Measurements from ENCODE around the gene ZC3HAV1.

DNA sequence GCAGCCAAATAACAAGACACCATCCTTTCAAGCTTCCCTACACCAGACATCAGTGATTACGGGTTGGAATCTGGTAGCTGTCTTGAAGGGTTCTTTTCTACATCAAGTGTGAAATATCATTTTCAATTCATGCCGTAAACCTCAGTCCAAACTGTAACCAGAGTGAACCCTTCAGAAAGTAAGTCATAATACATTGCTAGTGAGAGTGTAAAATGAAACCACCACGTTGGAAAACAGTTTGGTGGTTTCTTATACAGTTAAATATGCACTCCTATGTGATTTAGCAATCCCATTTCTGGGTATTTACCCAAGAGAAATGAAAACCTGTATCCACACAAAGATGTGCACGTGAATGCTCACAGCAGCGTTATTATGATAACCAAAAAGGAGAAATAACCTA is 48.1 kb downstream of the ZC3HAV1 start:
- TF ChIP-seq, protein P1, sequence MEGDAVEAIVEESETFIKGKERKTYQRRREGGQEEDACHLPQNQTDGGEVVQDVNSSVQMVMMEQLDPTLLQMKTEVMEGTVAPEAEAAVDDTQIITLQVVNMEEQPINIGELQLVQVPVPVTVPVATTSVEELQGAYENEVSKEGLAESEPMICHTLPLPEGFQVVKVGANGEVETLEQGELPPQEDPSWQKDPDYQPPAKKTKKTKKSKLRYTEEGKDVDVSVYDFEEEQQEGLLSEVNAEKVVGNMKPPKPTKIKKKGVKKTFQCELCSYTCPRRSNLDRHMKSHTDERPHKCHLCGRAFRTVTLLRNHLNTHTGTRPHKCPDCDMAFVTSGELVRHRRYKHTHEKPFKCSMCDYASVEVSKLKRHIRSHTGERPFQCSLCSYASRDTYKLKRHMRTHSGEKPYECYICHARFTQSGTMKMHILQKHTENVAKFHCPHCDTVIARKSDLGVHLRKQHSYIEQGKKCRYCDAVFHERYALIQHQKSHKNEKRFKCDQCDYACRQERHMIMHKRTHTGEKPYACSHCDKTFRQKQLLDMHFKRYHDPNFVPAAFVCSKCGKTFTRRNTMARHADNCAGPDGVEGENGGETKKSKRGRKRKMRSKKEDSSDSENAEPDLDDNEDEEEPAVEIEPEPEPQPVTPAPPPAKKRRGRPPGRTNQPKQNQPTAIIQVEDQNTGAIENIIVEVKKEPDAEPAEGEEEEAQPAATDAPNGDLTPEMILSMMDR (tag by site-specific recombination; IDR thresholded peaks at IDR 0.05): no peak
- TF ChIP-seq ZFP37 (tag by site-specific recombination; IDR thresholded peaks at IDR 0.05) (no peak), ZNF785 (tag by site-specific recombination; IDR thresholded peaks at IDR 0.05) (no peak), REST (tag by site-specific recombination; IDR thresholded peaks at IDR 0.05) (no peak), ZNF112 (tag by site-specific recombination; IDR thresholded peaks at IDR 0.05) (no peak)
- TF ChIP-seq, protein P2, sequence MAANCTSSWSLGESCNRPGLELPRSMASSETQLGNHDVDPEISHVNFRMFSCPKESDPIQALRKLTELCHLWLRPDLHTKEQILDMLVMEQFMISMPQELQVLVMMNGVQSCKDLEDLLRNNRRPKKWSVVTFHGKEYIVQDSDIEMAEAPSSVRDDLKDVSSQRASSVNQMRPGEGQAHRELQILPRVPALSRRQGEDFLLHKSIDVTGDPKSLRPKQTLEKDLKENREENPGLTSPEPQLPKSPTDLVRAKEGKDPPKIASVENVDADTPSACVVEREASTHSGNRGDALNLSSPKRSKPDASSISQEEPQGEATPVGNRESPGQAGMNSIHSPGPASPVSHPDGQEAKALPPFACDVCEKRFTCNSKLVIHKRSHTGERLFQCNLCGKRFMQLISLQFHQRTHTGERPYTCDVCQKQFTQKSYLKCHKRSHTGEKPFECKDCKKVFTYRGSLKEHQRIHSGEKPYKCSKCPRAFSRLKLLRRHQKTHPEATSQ (tag by site-specific recombination; IDR thresholded peaks at IDR 0.05): no peak
- TF ChIP-seq, protein P3, sequence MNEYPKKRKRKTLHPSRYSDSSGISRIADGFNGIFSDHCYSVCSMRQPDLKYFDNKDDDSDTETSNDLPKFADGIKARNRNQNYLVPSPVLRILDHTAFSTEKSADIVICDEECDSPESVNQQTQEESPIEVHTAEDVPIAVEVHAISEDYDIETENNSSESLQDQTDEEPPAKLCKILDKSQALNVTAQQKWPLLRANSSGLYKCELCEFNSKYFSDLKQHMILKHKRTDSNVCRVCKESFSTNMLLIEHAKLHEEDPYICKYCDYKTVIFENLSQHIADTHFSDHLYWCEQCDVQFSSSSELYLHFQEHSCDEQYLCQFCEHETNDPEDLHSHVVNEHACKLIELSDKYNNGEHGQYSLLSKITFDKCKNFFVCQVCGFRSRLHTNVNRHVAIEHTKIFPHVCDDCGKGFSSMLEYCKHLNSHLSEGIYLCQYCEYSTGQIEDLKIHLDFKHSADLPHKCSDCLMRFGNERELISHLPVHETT (tag by site-specific recombination; IDR thresholded peaks at IDR 0.05): no peak

Data from HEK293 (cell line).